IPS DF 4.7 (cell line): ENCODE results near the gene IQCM.

ENCODE experiments used
- DNase-seq: peaks from one replicate; pipeline ENCODE4 v3.0.0-alpha.2; 2013; ENCODE audit warnings: low spot score; ENCODE audit errors: extremely low read depth

IQCM gene

GRCh38 chr4:149815743-149816142, at the start of gene IQCM:
TSS of gene IQCM (minus strand) at chr4:149815843. CDS start at chr4:149742691, 73,152 bp downstream.
- DNase-seq: no peak

GRCh38 chr4:149857446-149857845, 41.8 kb upstream of the IQCM start:
- DNase-seq: no peak

- DNase-seq: no peak
These were observed 30.1 kb upstream of the IQCM start for GRCh38 chr4:149845743-149846142.

GRCh38 chr4:149841686-149842085, 26.0 kb upstream of the IQCM start:
- DNase-seq: no peak

GRCh38 chr4:149838036-149838435, 22.4 kb upstream of the IQCM start:
- DNase-seq: no peak

- no peak for DNase-seq
These were observed 20.9 kb upstream of the IQCM start for GRCh38 chr4:149836546-149836945.

- DNase-seq: no peak
These were observed 19.6 kb upstream of the IQCM start for GRCh38 chr4:149835280-149835679.

- no peak for DNase-seq
These were observed 16.1 kb upstream of the IQCM start for GRCh38 chr4:149831656-149832208.

- no peak for DNase-seq
These were observed 15.2 kb upstream of the IQCM start for GRCh38 chr4:149830823-149831222.

- DNase-seq: no peak
These were observed 9.7 kb upstream of the IQCM start for GRCh38 chr4:149825336-149825735.

- no peak for DNase-seq
These were observed 8.2 kb upstream of the IQCM start for GRCh38 chr4:149823769-149824221.

- no peak for DNase-seq
These were observed 14.2 kb downstream of the IQCM start for GRCh38 chr4:149801416-149801815.

GRCh38 chr4:149799546-149799945, 16.1 kb downstream of the IQCM start:
- no peak for DNase-seq

GRCh38 chr4:149796381-149796780, 19.3 kb downstream of the IQCM start:
- no peak for DNase-seq

GRCh38 chr4:149795256-149795655, 20.4 kb downstream of the IQCM start:
- no peak for DNase-seq

GRCh38 chr4:149794352-149794751, 21.3 kb downstream of the IQCM start:
- no peak for DNase-seq

- no peak for DNase-seq
These were observed 22.2 kb downstream of the IQCM start for GRCh38 chr4:149793459-149793858.

GRCh38 chr4:149791851-149792250, 23.8 kb downstream of the IQCM start:
- no peak for DNase-seq

- no peak for DNase-seq
These were observed 25.3 kb downstream of the IQCM start for GRCh38 chr4:149790172-149790907.

GRCh38 chr4:149788300-149788699, 27.3 kb downstream of the IQCM start:
- DNase-seq: no peak

GRCh38 chr4:149785696-149786431, 29.8 kb downstream of the IQCM start:
- DNase-seq: peak; percentile 14

- no peak for DNase-seq
These were observed 31.6 kb downstream of the IQCM start for GRCh38 chr4:149784018-149784417.
